ENCODE measurements around the gene KCNIP1.

KCNIP1 gene

GRCh38 chr5:170571281-170571731 lies 67.5 kb downstream of the KCNIP1 start:
- no peak for DNase-seq

DNA sequence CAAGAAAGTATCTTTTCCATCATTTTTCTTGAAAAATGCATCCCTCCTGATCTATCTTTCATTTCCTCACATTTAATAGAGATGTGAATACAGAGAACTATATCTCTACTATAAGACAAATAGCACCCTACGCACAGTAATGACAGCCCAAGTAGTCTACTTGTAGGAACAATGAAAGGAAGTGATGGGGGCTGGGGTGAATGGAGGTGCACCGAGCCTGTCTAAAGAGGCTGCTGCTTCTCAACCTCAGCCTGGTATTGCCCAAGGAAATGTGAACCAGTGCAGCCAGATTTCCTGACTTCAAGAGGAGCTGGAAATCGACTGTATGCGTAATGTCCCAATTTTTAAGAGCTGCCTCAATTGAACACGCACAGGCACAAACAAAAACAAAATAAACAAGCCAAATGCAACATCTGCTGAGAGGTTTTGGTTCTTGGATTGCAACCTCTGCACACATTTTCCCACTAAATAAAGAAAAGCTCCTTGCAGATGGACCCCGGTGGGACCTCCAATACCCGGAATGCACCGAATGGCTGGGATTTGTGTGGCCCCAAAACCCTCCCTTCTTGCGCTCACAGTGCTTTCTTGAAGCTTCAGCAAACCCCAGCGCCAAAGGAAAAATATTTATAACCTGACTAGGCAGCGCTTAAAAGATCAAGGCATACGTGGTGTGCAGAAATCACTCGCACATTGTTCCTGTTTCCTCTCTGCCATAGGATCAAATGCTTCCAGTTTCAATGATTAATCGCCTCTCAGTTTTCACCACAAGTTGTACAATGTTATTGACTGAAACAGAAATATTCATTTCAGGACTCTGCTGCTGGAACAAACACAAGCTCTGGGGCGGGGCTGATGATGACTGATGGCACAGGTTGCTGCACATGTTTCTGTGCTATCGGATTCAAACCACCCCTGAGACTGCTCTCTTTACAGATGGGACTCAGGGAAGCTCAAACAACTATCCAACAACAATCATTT lies 68.3 kb downstream of the KCNIP1 start:
- no peak for DNase-seq

GRCh38 chr5:170573114-170573513 lies 69.3 kb downstream of the KCNIP1 start:
- DNase-seq: no peak

GRCh38 chr5:170573660-170574059 lies 69.8 kb downstream of the KCNIP1 start:
- DNase-seq: no peak

DNA sequence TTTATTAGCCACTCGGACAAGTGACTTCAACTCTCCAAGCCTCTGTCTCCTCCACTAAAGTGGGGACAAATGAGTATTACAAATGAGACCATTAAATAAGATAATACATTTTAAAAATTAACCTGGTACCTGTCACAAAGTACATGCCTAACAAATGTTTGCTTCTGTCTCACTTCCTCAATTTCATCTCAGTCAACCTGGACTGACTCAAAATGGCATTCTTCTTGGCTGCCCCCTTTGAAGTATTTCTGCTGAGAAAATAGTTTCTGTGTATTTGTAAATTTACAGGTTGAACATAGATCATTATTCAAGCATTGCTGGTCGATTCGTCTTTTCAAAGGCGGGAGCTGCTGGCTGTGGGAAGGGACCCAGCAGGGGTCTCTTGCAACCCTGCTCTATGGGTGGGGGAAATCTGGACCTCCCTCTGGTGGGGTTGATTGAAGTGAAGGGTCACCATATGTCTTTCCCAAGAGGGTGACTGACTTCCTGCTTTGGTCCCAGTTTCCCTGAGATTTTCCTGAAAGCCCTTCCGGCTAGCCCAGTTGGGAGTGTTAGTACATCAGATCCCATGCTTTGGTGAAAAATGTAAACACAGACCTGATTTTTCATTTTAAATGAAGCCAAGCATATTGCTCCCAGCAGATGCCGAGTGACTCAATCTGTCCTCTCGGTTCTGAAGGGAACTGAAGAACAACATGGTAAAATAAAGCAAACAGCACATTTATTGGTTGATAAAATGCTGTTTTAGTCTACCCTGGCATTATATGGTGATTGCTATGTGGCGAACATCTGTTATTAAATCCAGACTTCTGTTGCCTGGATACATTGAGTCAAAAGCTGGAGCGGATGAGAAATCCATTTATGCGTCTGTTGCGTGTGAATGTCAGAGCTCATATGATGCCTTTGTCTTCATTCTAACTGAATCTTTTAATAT lies 73.0 kb downstream of the KCNIP1 start:
- DNase-seq: no peak

DNA sequence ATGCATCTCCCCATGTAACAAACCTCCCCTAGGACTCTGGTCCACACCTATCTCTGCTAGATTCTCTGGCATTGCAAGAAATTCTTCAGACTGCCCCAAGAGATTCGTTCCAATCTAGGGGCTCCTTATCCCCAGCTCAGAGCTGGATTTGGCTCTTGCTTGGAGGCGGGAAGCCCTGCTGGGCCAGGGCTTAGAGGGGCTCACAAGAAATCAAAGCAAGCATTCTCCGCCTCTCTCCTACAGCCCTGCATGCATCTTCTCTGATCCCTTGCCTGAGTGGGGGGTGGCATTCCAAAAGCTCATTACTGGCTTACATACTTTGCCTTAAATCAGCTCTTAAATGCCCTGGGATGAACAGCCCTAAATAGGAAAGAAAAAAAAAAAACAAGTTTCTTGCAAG lies 75.8 kb downstream of the KCNIP1 start:
- no peak for DNase-seq

- no peak for DNase-seq
Observed at GRCh38 chr5:170581211-170581610, 77.4 kb downstream of the KCNIP1 start.

GRCh38 chr5:170582644-170583330 lies 79.0 kb downstream of the KCNIP1 start:
- no peak for DNase-seq

DNA sequence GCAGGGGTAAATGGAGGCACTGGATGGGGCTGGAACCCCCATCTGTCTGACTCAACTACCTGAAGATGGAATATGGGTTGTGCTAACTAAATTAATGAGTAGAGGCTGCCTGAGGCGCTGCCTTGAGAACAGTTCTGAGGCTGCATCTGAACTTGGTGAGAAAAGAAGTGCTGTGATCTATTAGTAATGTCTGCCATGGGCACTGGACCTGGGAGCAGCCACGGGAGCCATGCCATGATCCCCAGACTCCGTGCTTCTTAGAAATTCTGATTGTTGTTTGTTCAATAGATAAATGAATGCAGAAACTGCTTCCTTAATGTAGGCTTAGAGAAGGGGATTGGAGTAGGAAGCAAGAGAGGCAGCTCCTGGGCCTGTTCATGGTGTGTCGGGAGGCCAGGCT lies 80.2 kb downstream of the KCNIP1 start:
- no peak for DNase-seq

- no peak for DNase-seq
Observed at GRCh38 chr5:170584450-170585058, 80.7 kb downstream of the KCNIP1 start.

GRCh38 chr5:170585273-170585948 lies 81.6 kb downstream of the KCNIP1 start:
- no peak for DNase-seq

GRCh38 chr5:170587808-170588207 lies 84.0 kb downstream of the KCNIP1 start:
- no peak for DNase-seq

GRCh38 chr5:170589643-170590042 lies 85.8 kb downstream of the KCNIP1 start:
- DNase-seq: no peak

- no peak for DNase-seq
Observed at GRCh38 chr5:170590566-170590965, 86.7 kb downstream of the KCNIP1 start.

DNA sequence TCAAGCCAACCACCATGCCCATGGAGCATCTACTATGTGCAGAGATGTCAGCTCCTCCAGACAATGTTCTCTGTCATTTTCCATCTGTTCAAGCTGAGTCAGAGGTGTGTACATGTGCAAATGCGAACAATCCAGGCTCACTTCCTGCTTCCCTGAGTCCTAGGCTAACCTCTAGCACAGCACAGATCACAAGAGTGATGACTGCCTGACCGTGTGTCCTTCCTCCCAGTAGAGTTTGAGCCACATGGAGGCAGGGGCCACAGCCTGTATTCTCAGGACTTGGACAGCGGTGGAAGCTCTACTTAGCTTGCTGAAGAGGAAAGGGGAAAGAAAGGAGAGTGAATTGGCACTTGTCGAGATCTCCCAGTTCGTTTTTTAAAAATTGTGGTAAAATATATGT lies 87.2 kb downstream of the KCNIP1 start:
- no peak for DNase-seq

DNA sequence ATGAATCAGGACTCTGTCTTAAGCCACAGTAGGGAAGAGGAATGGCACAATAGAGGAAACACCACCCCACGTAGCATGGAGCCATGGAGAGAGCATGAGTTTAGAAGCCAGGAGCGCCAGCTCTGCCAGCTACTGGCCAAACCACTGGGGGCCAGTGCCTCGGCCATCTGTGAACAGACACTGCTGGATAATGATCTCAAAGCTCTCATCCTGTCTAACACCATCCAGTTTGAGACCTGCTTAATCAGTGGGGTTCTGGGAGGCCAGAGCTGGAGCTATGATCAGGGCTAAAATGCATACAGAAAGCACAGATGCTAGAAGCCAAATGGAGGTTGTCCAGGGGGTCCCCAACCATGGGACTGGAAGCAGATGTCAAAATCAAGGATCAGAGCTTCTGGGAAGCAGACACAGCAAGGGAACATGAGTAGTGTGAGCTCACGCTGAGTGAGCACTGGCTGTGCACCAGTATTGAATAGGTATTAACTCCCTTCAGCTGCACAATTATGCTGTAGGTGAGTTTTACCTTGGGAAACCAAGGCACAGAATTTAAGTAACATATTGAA lies 92.7 kb downstream of the KCNIP1 start:
- DNase-seq: no peak

- DNase-seq: no peak
Observed at GRCh38 chr5:170597109-170597751, 93.4 kb downstream of the KCNIP1 start.

GRCh38 chr5:170597872-170598271 lies 94.1 kb downstream of the KCNIP1 start:
- no peak for DNase-seq

GRCh38 chr5:170599756-170600155 lies 95.9 kb downstream of the KCNIP1 start:
- DNase-seq: no peak

DNA sequence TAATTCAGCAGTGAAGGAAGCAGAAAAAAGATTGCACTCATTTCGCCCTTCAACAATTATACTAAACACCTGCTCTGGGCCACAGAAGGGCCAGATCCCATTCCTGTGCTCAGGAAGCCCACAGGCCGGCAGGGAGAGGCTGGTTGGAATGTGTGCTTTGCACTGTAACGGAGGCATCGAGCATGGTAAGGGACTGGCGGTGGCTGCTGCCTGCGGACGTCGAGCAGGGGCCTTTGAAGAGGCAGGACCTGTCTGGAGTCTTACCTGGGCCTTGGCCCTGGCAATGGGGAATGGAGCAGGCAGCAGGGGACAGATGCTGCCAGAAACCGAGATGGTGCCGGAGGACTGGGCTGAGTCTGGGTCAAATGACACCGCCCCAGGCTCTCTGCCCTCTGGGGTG lies 97.8 kb downstream of the KCNIP1 start:
- no peak for DNase-seq

DNA sequence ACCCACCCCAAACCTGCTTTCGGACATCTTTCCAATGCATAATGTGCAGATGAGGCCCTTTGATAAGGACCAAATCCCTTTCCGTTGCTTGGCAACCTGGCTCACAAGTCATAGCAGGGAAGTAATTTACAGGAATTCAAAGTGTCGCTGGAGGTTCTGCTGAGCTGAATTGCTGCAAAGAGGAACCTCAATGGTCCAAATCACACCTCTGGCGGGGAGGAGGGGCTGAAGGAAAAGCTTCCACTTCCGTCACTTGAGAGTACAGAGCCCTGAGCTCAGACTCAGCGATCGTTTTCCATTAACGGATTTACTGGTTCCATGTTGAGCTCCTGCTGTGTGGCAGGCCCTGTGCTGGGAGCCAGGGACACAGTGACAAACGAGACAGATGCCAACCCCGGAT lies 99.3 kb downstream of the KCNIP1 start:
- DNase-seq: no peak
